ENCODE results near the gene MEAF6.

MEAF6 gene

GRCh38 chr1:37474697-37475379, 39.7 kb downstream of the MEAF6 start:
- no peak for DNase-seq (ENCODE audit: low read depth in 2 of 2)

- peak; percentile 56 to 64 for DNase-seq (ENCODE audit: low read depth in 2 of 2)
Observed at GRCh38 chr1:37474046-37474696, 40.4 kb downstream of the MEAF6 start, which contains the start of gene ZC3H12A. ZC3H12A (plus strand) TSS chr1:37474580; CDS start chr1:37475497, 917 bp downstream.

GRCh38 chr1:37473431-37474045, 41.0 kb downstream of the MEAF6 start:
- DNase-seq (ENCODE audit: low read depth in 2 of 2), result no peak

GRCh38 chr1:37472994-37473393, 41.6 kb downstream of the MEAF6 start:
- no peak for DNase-seq (ENCODE audit: low read depth in 2 of 2)

GRCh38 chr1:37472281-37472680, 42.3 kb downstream of the MEAF6 start:
- no peak for DNase-seq (ENCODE audit: low read depth in 2 of 2)

GRCh38 chr1:37471345-37472231, 43.0 kb downstream of the MEAF6 start:
- DNase-seq (ENCODE audit: low read depth in 2 of 2), result no peak

- DNase-seq (ENCODE audit: low read depth in 2 of 2), result no peak
Observed at GRCh38 chr1:37469386-37469785, 45.2 kb downstream of the MEAF6 start.

- DNase-seq (ENCODE audit: low read depth in 2 of 2), result no peak
Observed at GRCh38 chr1:37468037-37468436, 46.5 kb downstream of the MEAF6 start.

- DNase-seq (ENCODE audit: low read depth in 2 of 2), result no peak
Observed at GRCh38 chr1:37465593-37466517, 48.7 kb downstream of the MEAF6 start.

GRCh38 chr1:37464443-37464842, 50.1 kb downstream of the MEAF6 start:
- DNase-seq (ENCODE audit: low read depth in 2 of 2), result no peak

GRCh38 chr1:37461698-37462436, 52.7 kb downstream of the MEAF6 start:
- no peak for DNase-seq (ENCODE audit: low read depth in 2 of 2)

GRCh38 chr1:37458551-37458950, 56.0 kb downstream of the MEAF6 start:
- no peak for DNase-seq (ENCODE audit: low read depth in 2 of 2)

GRCh38 chr1:37456614-37457013, 58.0 kb downstream of the MEAF6 start:
- no peak for DNase-seq (ENCODE audit: low read depth in 2 of 2)

- DNase-seq (ENCODE audit: low read depth in 2 of 2), result no peak
Observed at GRCh38 chr1:37455516-37455915, 59.0 kb downstream of the MEAF6 start.

GRCh38 chr1:37453647-37454046, 60.9 kb downstream of the MEAF6 start:
- no peak for DNase-seq (ENCODE audit: low read depth in 2 of 2)

GRCh38 chr1:37452416-37452815, 62.1 kb downstream of the MEAF6 start:
- DNase-seq (ENCODE audit: low read depth in 2 of 2), result no peak

- no peak for DNase-seq (ENCODE audit: low read depth in 2 of 2)
Observed at GRCh38 chr1:37449936-37450335, 64.6 kb downstream of the MEAF6 start.

- DNase-seq (ENCODE audit: low read depth in 2 of 2), result no peak
Observed at GRCh38 chr1:37448691-37449417, 65.7 kb downstream of the MEAF6 start.

GRCh38 chr1:37448185-37448584, 66.4 kb downstream of the MEAF6 start:
- no peak for DNase-seq (ENCODE audit: low read depth in 2 of 2)

GRCh38 chr1:37446874-37447273, 67.7 kb downstream of the MEAF6 start:
- no peak for DNase-seq (ENCODE audit: low read depth in 2 of 2)
